ENCODE data around the gene SPACA6. TPM values are rescaled to one million over a fixed set of nuclear protein-coding genes. Genes with fewer than 3 reads are reported as not detected.

Gene SPACA6
- total RNA-seq, 1 experiment from 2014 or later: 18.9 TPM

- H4K8ac ChIP-seq (replicated peaks; ENCODE audit: insufficient read length, low read depth, low read length): no peak overlapping the region
- H3K4me1 ChIP-seq (ENCODE audit: insufficient read depth, low read length): no peaks in the 10 kb centered on the region
- H4K91ac ChIP-seq (ENCODE audit: insufficient read length, low read depth, low read length): no peak overlapping the region
- WGBS (ENCODE audit: extremely low coverage, insufficient read length, low lambda C conversion rate): no CpG with 5 or more reads among the region's 3 CpGs
- no peak overlapping the region for H2AK5ac ChIP-seq (ENCODE audit: insufficient read length, low read length)
- H3K56ac ChIP-seq (ENCODE audit: insufficient read length, low read depth, low read length): no peak overlapping the region
- no peak for TF ChIP-seq CTCF (conservative IDR thresholded peaks at IDR 0.05)
- no peak overlapping the region for H3K27ac Mint-ChIP-seq
- no peaks in the 10 kb centered on the region for H4K20me1 ChIP-seq (ENCODE audit: control insufficient read depth, insufficient read depth, insufficient read length)
- no peaks in the 10 kb centered on the region for H3K23me2 ChIP-seq (ENCODE audit: insufficient read length, low read depth, low read length, poor library complexity, severe bottlenecking)
- no peak overlapping the region for H2BK12ac ChIP-seq (ENCODE audit: insufficient read length, low read depth, low read length)
- no peaks in the 10 kb centered on the region for H3K27me3 ChIP-seq (ENCODE audit: insufficient read depth, low read length)
- no peak overlapping the region for H3K14ac ChIP-seq (ENCODE audit: insufficient read depth, low read length)
- no peak overlapping the region for H3K9ac ChIP-seq (ENCODE audit: extremely low read depth, insufficient read length, low read length)
- no peaks in the 10 kb centered on the region for H3K79me2 ChIP-seq (ENCODE audit: insufficient read depth, low read length)
- H3K4me3 Mint-ChIP-seq: no peak overlapping the region
- H2AFZ ChIP-seq (ENCODE audit: low read length): no peak overlapping the region
- H3K27ac ChIP-seq (ENCODE audit: insufficient read length, low read depth, low read length): no peak overlapping the region
- H3K9me3 Mint-ChIP-seq: peaks cover 26 to 54% of the 10 kb centered on the region in 2 experiments
- no peak overlapping the region for H3K4ac ChIP-seq (ENCODE audit: low read depth, low read length)
- no peak overlapping the region for H2BK120ac ChIP-seq (ENCODE audit: low read depth, low read length, poor library complexity, severe bottlenecking)
- H3K4me2 ChIP-seq (ENCODE audit: insufficient read depth, insufficient read length, low read length): no peak overlapping the region
- no peaks in the 10 kb centered on the region for H3K79me1 ChIP-seq (ENCODE audit: insufficient read depth, low read depth, low read length, poor library complexity, severe bottlenecking)
- no peak overlapping the region for H2BK15ac ChIP-seq (ENCODE audit: low read depth, low read length)
- peaks cover 30% of the 10 kb centered on the region for H3K27me3 Mint-ChIP-seq (ENCODE audit: low read depth)
- H3K23ac ChIP-seq (ENCODE audit: insufficient read length, low read depth, low read length): no peak overlapping the region
- H3K36me3 Mint-ChIP-seq (ENCODE audit: insufficient read depth in 1 of 3, low read depth in 3 of 3): no peaks in the 10 kb centered on the region
- no peak overlapping the region for H3K18ac ChIP-seq (ENCODE audit: insufficient read length, low read depth, low read length)
- no peak overlapping the region for H2BK20ac ChIP-seq (ENCODE audit: low read depth, low read length, poor library complexity, severe bottlenecking)
- DNase-seq: no peak
- H4K5ac ChIP-seq (ENCODE audit: insufficient read length, low read depth, low read length): no peak overlapping the region
- H2BK5ac ChIP-seq (ENCODE audit: insufficient read length, low read length): no peak overlapping the region
- H3T11ph ChIP-seq (ENCODE audit: low read length): no peak overlapping the region
- no peaks in the 10 kb centered on the region for H3K4me1 Mint-ChIP-seq
- no peaks in the 10 kb centered on the region for H3K9me3 ChIP-seq (ENCODE audit: control insufficient read depth, low read depth, low read length)
Measured at GRCh38 chr19:51668216-51668615, 24.9 kb upstream of the SPACA6 start.
